Neural cell (in vitro differentiated cells): ENCODE measurements around the gene ACSS3.

Experiments
- CTCF ChIP-seq: fragments of 450-650 bp; IDR thresholded peaks from 2 replicates; pipeline ENCODE4 v1.5.1; 2014; ENCODE audit warnings: antibody characterized with exemption, mild to moderate bottlenecking, moderate library complexity; ENCODE audit not compliant: poor library complexity, severe bottlenecking
- EZH2 ChIP-seq: fragments of 200-600, 300-800 bp; shearing (Covaris generic), sonication (generic); IDR thresholded peaks from 2 replicates; pipeline ENCODE4 v1.6.1; 2014; ENCODE audit warnings: antibody characterized with exemption, low read length, borderline replicate concordance, mild to moderate bottlenecking; ENCODE audit not compliant: insufficient read depth, poor library complexity, severe bottlenecking
- MXI1 ChIP-seq: fragments of 450-650 bp; conservative IDR thresholded peaks from 2 replicates; pipeline ENCODE4 v1.6.1; 2014; ENCODE audit warnings: antibody characterized with exemption, mild to moderate bottlenecking; ENCODE audit not compliant: poor library complexity, severe bottlenecking
- POLR2AphosphoS5 ChIP-seq: IDR thresholded peaks from 2 replicates; pipeline ENCODE4 v1.6.1; 2012
- RAD21 ChIP-seq: fragments of 450-650 bp; conservative IDR thresholded peaks from 2 replicates; pipeline ENCODE4 v1.6.1; 2014; ENCODE audit warnings: antibody characterized with exemption, mild to moderate bottlenecking, moderate library complexity
- REST ChIP-seq: IDR thresholded peaks from 2 replicates; pipeline ENCODE4 v1.6.1; 2012; ENCODE audit warnings: borderline replicate concordance

GRCh38 chr12:81174664-81175063 is 96.8 kb downstream of the ACSS3 start:
- TF ChIP-seq CTCF (no peak), MXI1 (no peak), POLR2AphosphoS5 (no peak), EZH2 (no peak), REST (no peak), RAD21 (no peak)
